NCI-H1048 (cell line): ENCODE results near the gene HAAO.
"Not testable (repeated sequence)": the region's sequence is repeated elsewhere in the genome, so short reads cannot be mapped to it uniquely, and the experiment has no call there.

ENCODE experiments used
- DNase-seq: peaks from one replicate; lab custom pipeline; 2025; lab: John Stamatoyannopoulos, UW

The HAAO gene

DNA sequence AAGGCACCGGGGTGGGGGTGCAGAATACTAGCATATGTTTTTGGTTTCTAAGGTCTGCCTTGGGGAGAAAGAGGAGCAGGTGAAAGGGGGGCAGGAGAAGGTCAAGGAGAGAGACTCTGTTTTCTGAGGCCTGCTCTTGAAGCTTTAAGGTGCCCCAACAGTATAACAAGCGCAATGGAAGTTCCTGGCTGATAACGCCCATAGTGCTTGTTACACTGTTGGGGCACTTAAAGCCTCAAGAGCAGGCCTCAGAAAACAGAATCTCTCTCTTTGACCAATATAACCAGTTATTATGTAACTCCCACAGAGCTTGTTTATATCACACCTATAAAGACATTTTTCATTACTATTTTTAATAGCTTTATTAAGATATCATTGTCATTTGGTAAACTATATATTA, 45.0 kb downstream of the HAAO start:
- no peak for DNase-seq

- DNase-seq = no peak
These were observed 47.8 kb downstream of the HAAO start for GRCh38 chr2:42744545-42745082.

- no peak for DNase-seq
These were observed 48.8 kb downstream of the HAAO start for GRCh38 chr2:42743659-42743990.

GRCh38 chr2:42742740-42743658, 49.4 kb downstream of the HAAO start:
- DNase-seq = no peak

DNA sequence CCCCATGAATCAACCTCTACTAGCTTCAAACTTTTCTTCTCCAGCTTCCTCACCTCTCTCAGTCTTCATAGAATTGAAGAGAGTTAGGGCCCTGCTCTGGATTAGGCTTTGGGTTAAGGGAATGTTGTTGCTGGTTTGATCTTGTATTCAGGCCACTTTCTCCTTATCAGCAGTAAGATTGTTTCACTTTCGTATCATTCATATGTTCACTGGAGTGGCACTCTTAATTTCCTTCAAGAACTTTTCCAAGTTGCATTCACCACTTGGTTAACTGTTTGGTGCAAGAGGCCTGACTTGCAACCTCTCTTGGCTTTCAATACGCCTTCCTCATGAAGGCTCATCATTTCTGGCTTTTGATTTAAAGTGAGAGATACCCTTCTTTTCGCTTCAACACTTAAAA, 51.2 kb downstream of the HAAO start:
- DNase-seq = no peak

- no peak for DNase-seq
These were observed 55.6 kb downstream of the HAAO start for GRCh38 chr2:42736598-42737322.

DNA sequence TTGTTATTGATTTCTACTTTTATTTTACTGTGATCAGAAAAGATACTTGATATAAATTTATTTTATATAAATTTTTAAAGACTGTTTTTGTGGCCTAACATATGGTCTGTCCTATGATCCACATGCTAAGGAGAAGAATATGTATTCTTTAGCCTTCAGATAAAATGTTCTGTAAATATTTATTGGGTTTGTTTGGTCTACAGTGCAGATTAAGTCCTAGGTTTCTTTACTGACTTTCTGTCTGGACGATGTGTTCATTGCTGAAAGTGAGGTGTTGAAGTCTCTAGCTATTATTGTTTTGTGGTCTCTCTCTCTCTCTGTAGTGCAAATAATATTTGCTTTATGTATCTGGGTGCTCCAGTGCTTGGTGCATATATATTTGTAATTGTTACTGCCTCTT, 58.5 kb downstream of the HAAO start:
- no peak for DNase-seq

DNA sequence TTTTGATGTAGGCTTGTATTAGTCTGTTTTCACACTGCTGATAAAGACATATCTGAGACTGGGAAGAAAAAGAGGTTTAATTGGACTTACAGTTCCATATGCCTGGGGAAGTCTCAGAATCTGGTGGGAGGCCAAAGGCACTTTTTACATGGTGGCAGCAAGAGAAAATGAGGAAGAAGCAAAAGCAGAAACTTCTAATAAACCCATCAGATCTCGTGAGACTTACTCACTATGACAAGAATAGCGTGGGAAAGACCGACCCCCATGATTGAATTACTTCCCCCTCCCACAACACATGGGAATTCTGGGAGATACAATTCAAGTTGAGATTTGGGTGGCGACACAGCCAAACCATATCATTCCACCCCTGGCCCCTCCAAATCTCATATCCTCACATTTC, 61.1 kb downstream of the HAAO start:
- not testable (repeated sequence) for DNase-seq

GRCh38 chr2:42726680-42727079, 65.7 kb downstream of the HAAO start:
- no peak for DNase-seq

- DNase-seq = no peak
These were observed 66.7 kb downstream of the HAAO start for GRCh38 chr2:42725657-42726056.

DNA sequence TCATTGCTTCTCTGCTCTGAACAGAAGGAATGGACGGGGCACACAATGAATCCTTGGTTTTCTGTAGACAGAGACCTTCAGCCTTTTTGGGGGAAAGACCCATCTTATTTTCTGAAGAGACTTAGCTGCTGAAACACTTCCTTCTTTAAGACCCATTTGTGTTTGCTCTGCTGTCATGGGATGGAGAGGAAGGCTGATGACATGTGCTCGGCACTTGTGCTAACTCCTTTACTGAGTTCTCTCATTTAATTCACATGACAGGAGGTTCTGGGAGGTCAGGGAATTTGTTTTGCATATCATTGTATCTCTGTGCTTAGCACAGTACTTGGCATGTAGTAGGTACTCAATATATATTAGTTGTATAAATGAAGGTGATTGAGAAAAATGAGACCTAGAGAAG, 67.5 kb downstream of the HAAO start:
- DNase-seq = no peak

- no peak for DNase-seq
These were observed 68.9 kb downstream of the HAAO start for GRCh38 chr2:42723465-42723864.

- no peak for DNase-seq
These were observed 69.8 kb downstream of the HAAO start for GRCh38 chr2:42722320-42723190.

- no peak for DNase-seq
These were observed 70.5 kb downstream of the HAAO start for GRCh38 chr2:42721898-42722297.
